ENCODE measurements around the gene ZNF771.

DNA sequence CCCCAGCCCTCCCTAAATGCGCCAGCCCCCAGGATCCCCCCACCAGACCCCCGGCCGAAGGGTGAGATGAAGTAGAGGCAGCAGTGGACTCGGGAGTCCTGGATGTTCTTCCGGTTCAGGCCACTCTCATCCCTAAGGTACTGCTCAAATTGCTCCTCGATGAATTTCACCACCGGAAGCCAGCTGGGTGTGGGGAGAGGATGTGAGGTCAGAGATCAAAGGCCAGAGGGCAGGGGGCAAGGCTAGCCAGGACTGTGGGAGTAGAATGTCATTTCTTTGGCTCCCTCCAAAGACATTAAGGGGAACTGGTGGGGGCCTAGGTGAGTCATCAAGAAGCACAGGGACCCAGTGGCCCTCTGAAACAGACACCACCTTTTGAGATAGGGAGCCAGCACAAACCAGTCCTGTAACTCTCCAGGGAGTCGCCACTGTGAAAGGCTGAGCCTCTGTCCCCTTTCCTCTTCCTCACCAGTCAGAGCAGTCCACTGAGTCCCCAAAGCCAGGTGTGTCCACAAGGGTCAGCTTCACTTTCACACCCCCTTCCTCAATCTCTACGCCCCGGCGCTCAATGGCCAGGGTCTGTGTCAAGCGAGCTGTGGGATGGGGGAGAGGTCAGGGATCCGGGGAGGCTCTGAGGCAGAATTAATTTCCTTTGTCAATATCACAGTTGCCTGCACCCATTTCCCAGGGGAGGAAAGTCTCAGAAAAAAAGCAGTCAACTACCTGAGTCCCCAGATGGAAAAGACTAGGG lies 25.9 kb upstream of the ZNF771 start:
- TF ChIP-seq, protein P1, sequence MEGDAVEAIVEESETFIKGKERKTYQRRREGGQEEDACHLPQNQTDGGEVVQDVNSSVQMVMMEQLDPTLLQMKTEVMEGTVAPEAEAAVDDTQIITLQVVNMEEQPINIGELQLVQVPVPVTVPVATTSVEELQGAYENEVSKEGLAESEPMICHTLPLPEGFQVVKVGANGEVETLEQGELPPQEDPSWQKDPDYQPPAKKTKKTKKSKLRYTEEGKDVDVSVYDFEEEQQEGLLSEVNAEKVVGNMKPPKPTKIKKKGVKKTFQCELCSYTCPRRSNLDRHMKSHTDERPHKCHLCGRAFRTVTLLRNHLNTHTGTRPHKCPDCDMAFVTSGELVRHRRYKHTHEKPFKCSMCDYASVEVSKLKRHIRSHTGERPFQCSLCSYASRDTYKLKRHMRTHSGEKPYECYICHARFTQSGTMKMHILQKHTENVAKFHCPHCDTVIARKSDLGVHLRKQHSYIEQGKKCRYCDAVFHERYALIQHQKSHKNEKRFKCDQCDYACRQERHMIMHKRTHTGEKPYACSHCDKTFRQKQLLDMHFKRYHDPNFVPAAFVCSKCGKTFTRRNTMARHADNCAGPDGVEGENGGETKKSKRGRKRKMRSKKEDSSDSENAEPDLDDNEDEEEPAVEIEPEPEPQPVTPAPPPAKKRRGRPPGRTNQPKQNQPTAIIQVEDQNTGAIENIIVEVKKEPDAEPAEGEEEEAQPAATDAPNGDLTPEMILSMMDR (IDR thresholded peaks at IDR 0.05): no peak
- TF ChIP-seq POLR2A (IDR thresholded peaks at IDR 0.05): no peak
